A673 (cell line): ENCODE measurements around the gene CCDC82. TPM values are rescaled to one million over a fixed set of nuclear protein-coding genes. Genes with fewer than 3 reads are reported as not detected.
A peak's percentile ranks its signal among the peaks of the same experiment; 100 is the strongest.

Experiments
- BruUV-seq: library from RNA; stranded (reverse); fragments of 400-500 nt; replicated peaks from 2 replicates; lab custom pipeline; 2021; lab: Mats Ljungman, UMichigan
- CTCF ChIA-PET: fragments of 300-600 bp; sonication (Branson Sonifier 250); formaldehyde crosslinking; loops from one replicate; lab custom pipeline; 2022; ENCODE audit warnings: antibody characterized with exemption; lab: Charles Lee
- POLR2A ChIA-PET: fragments of 300-600 bp; sonication (Branson Sonifier 250); formaldehyde crosslinking; loops from one replicate; lab custom pipeline; 2022; ENCODE audit warnings: antibody characterized with exemption; ENCODE audit not compliant: low non-redundant PET; lab: Charles Lee
- DNase-seq: peaks from one replicate; pipeline ENCODE4 v3.0.0-alpha.2; 2015; ENCODE audit warnings: low spot score
- H3K27ac ChIP-seq: fragments of 200-600 bp; sonication (generic); 2 replicates; pipeline ENCODE4 v1.5.1; 2016; ENCODE audit warnings: mixed run types, low read depth, mild to moderate bottlenecking, mixed read lengths, antibody characterized with exemption, low read length; ENCODE audit not compliant: poor library complexity, severe bottlenecking
- H3K27me3 ChIP-seq: fragments of 200-600 bp; sonication (generic); replicated peaks from 2 replicates; pipeline ENCODE4 v1.6.1; 2017; ENCODE audit warnings: mixed run types, low read depth, mild to moderate bottlenecking, mixed read lengths, antibody characterized with exemption, low read length; ENCODE audit not compliant: insufficient read depth, poor library complexity
- H3K36me3 ChIP-seq: fragments of 200-600 bp; sonication (generic); 2 replicates; pipeline ENCODE4 v1.6.1; 2016; ENCODE audit warnings: mixed run types, mild to moderate bottlenecking, mixed read lengths, antibody characterized with exemption, low read length; ENCODE audit not compliant: insufficient read depth, poor library complexity, severe bottlenecking
- H3K4me1 ChIP-seq: fragments of 200-600 bp; sonication (generic); 2 replicates; pipeline ENCODE4 v1.6.1; 2017; ENCODE audit warnings: mixed run types, mild to moderate bottlenecking, mixed read lengths, antibody characterized with exemption, low read length; ENCODE audit not compliant: insufficient read depth, poor library complexity, severe bottlenecking
- H3K4me3 ChIP-seq: fragments of 200-600 bp; sonication (generic); 2 replicates; pipeline ENCODE4 v1.5.1; 2016; ENCODE audit warnings: low read depth, mixed run types, mild to moderate bottlenecking, mixed read lengths, low read length; ENCODE audit not compliant: poor library complexity, severe bottlenecking
- H3K9me3 ChIP-seq: fragments of 200-600 bp; sonication (generic); 2 replicates; pipeline ENCODE4 v1.6.1; 2016; ENCODE audit warnings: mixed run types, low read depth, mild to moderate bottlenecking, mixed read lengths, antibody characterized with exemption, low read length; ENCODE audit not compliant: poor library complexity, severe bottlenecking
- CTCF ChIP-seq: fragments of 300-800, 200-600 bp; sonication (generic); conservative IDR thresholded peaks from 2 replicates; pipeline ENCODE4 v1.5.1; 2017; ENCODE audit warnings: low read depth, mild to moderate bottlenecking, antibody characterized with exemption, low read length, moderate library complexity, mixed read lengths
- EZH2 ChIP-seq: fragments of 200-600 bp; sonication (generic); IDR thresholded peaks from 2 replicates; pipeline ENCODE4 v1.6.1; 2017; ENCODE audit warnings: borderline replicate concordance, low read depth, mild to moderate bottlenecking, mixed read lengths, antibody characterized with exemption, low read length; ENCODE audit not compliant: poor library complexity, severe bottlenecking
- intact Hi-C: fragments of 100-400 bp; cut with micrococcal nuclease; formaldehyde crosslinking; loops from one replicate; pipeline ENCODE4 v1.10.0; 2022; ENCODE audit not compliant: unreplicated experiment
- total RNA-seq: library from RNA; stranded (reverse); gene quantifications from 2 replicates; pipeline ENCODE4 v1.2.3, GENCODE V29; 2021

Gene CCDC82
- total RNA-seq, 1 experiment from 2014 or later: 33.1 TPM

DNA sequence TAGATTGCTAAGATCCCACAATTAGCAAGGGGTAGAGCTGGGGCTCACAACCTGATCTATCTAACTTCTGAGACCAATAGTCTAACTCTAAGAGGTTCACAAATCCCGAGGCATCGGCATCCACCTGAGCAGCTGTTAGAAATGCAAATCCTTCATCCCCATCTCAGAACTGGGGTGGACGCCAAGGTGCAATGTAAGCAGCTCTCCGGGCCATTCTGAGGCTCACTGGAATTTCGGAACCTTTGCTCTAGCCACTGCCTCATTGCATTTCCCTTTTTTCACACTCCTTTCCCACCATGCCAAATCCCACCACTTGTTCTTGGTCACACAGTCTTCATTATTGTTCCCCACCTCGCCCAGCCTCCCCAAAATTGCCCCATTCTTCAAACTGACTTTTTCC, 76.5 kb downstream of the CCDC82 start:
- intact Hi-C loops: no loop called here
- TF ChIP-seq EZH2: no peak
- no peak for TF ChIP-seq CTCF
- H3K9me3 ChIP-seq: no peaks in the 10 kb centered on the region
- H3K4me3 ChIP-seq: no peak overlapping the region
- no peak for DNase-seq
- ChIA-PET CTCF (no interaction called here), POLR2A (no interaction called here)
- H3K27ac ChIP-seq: no peak overlapping the region
- peaks cover 31% of the 10 kb centered on the region for H3K4me1 ChIP-seq
- H3K27me3 ChIP-seq: no peaks in the 10 kb centered on the region
- BruUV-seq: no TSS peak
- H3K36me3 ChIP-seq: no peaks in the 10 kb centered on the region

DNA sequence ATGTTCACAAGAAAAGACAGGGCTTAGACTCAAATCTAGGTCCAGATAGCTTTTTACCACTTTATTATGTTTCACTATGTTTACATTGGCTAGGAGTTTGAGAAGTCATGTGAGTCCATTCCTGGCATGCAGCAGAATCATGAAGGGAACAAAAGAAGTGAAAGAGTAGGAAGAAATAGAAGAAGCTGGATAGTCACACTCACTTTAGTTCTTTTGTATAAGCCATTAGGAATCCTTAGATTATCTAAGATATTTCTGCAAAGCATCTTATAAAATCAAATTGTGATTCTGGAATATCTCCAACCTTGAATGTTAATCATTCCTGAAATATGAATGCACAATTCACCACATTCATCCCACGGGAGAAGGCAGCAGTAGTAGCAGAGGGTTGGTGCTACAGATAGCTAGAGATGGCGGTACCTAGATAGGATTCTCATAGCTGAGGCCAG, 78.6 kb downstream of the CCDC82 start:
- POLR2A ChIA-PET: no interaction called here
- no peaks in the 10 kb centered on the region for H3K27me3 ChIP-seq
- DNase-seq: peak; percentile 42
- CTCF ChIA-PET: no interaction called here
- no peak overlapping the region for H3K27ac ChIP-seq
- H3K9me3 ChIP-seq: no peaks in the 10 kb centered on the region
- H3K36me3 ChIP-seq: no peaks in the 10 kb centered on the region
- no peak overlapping the region for H3K4me3 ChIP-seq
- H3K4me1 ChIP-seq: peaks cover 51% of the 10 kb centered on the region
- BruUV-seq: no TSS peak
- TF ChIP-seq CTCF (no peak), EZH2 (no peak)
- intact Hi-C loops: no loop called here

- ChIA-PET POLR2A (no interaction called here), CTCF (no interaction called here)
- intact Hi-C loops: no loop called here
- Histone ChIP-seq H3K4me1 (peaks cover 60% of the 10 kb centered on the region), H3K27ac (no peak overlapping the region), H3K27me3 (no peaks in the 10 kb centered on the region), H3K4me3 (no peak overlapping the region), H3K9me3 (no peaks in the 10 kb centered on the region), H3K36me3 (no peaks in the 10 kb centered on the region)
- DNase-seq: no peak
- TF ChIP-seq EZH2 (no peak), CTCF (no peak)
- no TSS peak for BruUV-seq
Observed at GRCh38 chr11:96310236-96310635, 79.5 kb downstream of the CCDC82 start.
